ENCODE data around the gene STAB2.

The STAB2 gene

GRCh38 chr12:103755425-103755824, 168.4 kb downstream of the STAB2 start:
- DNase-seq, result no peak

GRCh38 chr12:103756443-103756842, 169.4 kb downstream of the STAB2 start:
- DNase-seq, result no peak

GRCh38 chr12:103757248-103757647, 170.2 kb downstream of the STAB2 start:
- DNase-seq, result no peak

- DNase-seq, result no peak
Measured at GRCh38 chr12:103758310-103759089, 171.4 kb downstream of the STAB2 start.

- DNase-seq, result no peak
Measured at GRCh38 chr12:103762473-103762872, 175.4 kb downstream of the STAB2 start.

- no peak for DNase-seq
Measured at GRCh38 chr12:103765322-103765721, 178.2 kb downstream of the STAB2 start.

GRCh38 chr12:103766028-103766427, 179.0 kb downstream of the STAB2 start:
- no peak for DNase-seq

GRCh38 chr12:103768467-103769123, 181.5 kb downstream of the STAB2 start:
- DNase-seq, result no peak

GRCh38 chr12:103769240-103769945, 182.3 kb downstream of the STAB2 start:
- no peak for DNase-seq

- DNase-seq, result no peak
Measured at GRCh38 chr12:103771466-103771865, 184.4 kb downstream of the STAB2 start.

GRCh38 chr12:103772367-103773108, 185.5 kb downstream of the STAB2 start:
- no peak for DNase-seq

- no peak for DNase-seq
Measured at GRCh38 chr12:103773109-103773910, 186.2 kb downstream of the STAB2 start.

- no peak for DNase-seq
Measured at GRCh38 chr12:103774977-103775560, 188.0 kb downstream of the STAB2 start.

- DNase-seq, result no peak
Measured at GRCh38 chr12:103778781-103779180, 191.7 kb downstream of the STAB2 start.

GRCh38 chr12:103779410-103780092, 192.5 kb downstream of the STAB2 start:
- no peak for DNase-seq

- no peak for DNase-seq
Measured at GRCh38 chr12:103780093-103780440, 193.0 kb downstream of the STAB2 start.

GRCh38 chr12:103780992-103781391, 193.9 kb downstream of the STAB2 start:
- DNase-seq, result no peak

- no peak for DNase-seq
Measured at GRCh38 chr12:103782399-103782798, 195.3 kb downstream of the STAB2 start.

- DNase-seq, result no peak
Measured at GRCh38 chr12:103783744-103784664, 196.9 kb downstream of the STAB2 start.

All from T1000 (cell line).